Activated CD8-positive, alpha-beta memory T cell treated with anti-CD3 and anti-CD28 coated beads, Interleukin-2, amount 50 U/mL, for 1 hour (primary cell): ENCODE data around the gene PTRHD1.

Source experiments
- DNase-seq: peaks from one replicate; pipeline ENCODE4 v3.0.0-alpha.2; 2020; ENCODE audit errors: extremely low read depth

The PTRHD1 gene

DNA sequence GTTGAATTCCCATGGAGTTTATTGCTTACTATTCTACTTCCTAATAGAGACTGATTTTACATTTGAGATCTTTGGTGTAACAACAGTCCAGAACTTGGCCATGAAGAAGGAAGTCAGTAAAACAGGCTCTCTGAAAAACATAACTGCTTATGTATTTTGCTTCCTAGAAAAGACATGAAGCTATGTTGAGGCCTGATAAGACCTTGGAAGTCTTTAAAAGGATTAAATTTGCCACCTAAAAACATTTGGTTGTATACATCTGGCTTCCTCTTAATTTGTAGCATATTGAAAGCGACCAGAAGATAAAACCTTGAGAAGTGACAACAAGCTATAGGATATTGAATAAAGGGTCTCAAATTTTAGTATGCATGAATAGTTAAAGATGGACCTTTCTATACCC, 36.4 kb downstream of the PTRHD1 start:
- no peak for DNase-seq

GRCh38 chr2:24754985-24755705, 38.0 kb downstream of the PTRHD1 start:
- no peak for DNase-seq

GRCh38 chr2:24749069-24749691, 44.0 kb downstream of the PTRHD1 start:
- DNase-seq, result no peak

- no peak for DNase-seq
These were observed 45.9 kb downstream of the PTRHD1 start for GRCh38 chr2:24747299-24747698.

- no peak for DNase-seq
These were observed 47.4 kb downstream of the PTRHD1 start for GRCh38 chr2:24745825-24746224.

GRCh38 chr2:24744356-24744755, 48.8 kb downstream of the PTRHD1 start:
- DNase-seq, result no peak

DNA sequence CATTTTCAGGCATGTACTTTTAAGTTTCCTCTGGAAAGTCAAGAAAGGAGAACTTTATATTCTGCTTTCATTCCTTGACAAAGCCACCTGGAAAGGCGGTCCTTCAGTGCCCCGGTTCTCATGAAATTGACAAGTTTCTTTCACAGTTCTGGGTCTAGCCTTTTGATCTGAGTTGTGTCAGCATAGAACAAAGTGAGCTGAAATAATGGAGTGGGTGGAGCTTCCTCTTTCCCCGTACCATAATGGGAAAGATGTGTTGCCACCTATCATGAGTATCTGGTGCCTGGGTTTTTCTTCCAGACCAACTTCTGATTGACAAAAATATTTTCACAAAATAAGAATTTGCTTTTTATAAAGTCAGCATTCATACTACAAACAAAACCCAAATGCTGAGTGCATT, 49.3 kb downstream of the PTRHD1 start:
- no peak for DNase-seq

GRCh38 chr2:24742730-24743129, 50.5 kb downstream of the PTRHD1 start:
- DNase-seq, result no peak

DNA sequence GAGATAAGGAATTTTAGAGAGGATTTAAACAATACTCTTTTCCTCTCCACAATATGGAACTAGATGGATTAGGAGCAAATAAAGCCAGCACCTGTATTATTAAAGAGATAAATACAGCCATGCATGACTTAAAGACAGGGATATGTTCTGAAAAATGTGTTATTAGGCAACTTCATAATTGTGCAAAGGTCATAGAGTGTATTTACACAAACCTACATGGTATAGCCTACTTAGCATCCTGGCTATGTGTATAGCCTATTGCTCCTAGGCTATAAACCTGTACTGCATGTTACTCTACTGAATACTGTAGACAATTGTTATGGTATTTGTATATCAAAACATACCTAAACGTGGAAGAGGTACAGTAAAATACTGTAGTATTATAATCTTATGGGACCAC, 53.0 kb downstream of the PTRHD1 start:
- no peak for DNase-seq
